PC-9 (cell line): ENCODE measurements around the gene SMC2.

Source experiments
- CTCF ChIP-seq: fragments of 200-600 bp; sonication (generic); conservative IDR thresholded peaks from 2 replicates; pipeline ENCODE4 v1.6.1; 2017; ENCODE audit warnings: mixed run types, antibody characterized with exemption, mild to moderate bottlenecking, moderate library complexity
- EZH2 ChIP-seq: fragments of 200-600 bp; sonication (generic); IDR thresholded peaks from 2 replicates; pipeline ENCODE4 v1.8.0; 2017; ENCODE audit warnings: antibody characterized with exemption, low read depth

- TF ChIP-seq CTCF: no peak
- no peak for TF ChIP-seq EZH2
Observed at GRCh38 chr9:104107799-104108198, 13.7 kb downstream of the SMC2 start.
